ENCODE data around the gene TMEM47. TPM values are rescaled to one million over a fixed set of nuclear protein-coding genes. Genes with fewer than 3 reads are reported as not detected.

The TMEM47 gene
- total RNA-seq, 2 experiments from 2014 or later, result not detected

DNA sequence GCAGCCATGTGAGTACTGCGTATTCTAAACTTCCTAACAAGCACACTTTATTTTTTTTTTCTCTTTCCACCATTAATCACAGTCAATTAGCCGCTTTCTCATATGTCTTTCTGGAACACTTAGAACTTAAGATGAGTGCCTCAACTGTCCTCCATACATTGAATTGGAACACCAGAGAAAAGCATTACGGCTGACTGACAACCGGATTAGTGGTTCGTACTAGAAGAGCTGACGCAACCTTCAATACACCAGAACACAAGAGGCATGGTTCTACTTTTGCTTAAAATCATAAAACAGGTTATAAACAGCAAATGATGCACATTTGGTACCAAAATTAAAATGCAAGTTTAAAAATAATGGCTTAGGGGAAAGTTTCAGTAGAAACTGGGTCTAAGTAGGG lies 3.3 kb downstream of the TMEM47 start:
- H3K79me2 ChIP-seq (ENCODE audit: insufficient read depth, low read depth, low read length), result no peaks in the 10 kb centered on the region
- H3K9me3 ChIP-seq (ENCODE audit: low read length), result no peaks in the 10 kb centered on the region
- H2AFZ ChIP-seq (ENCODE audit: low read length), result no peak overlapping the region
- no peaks in the 10 kb centered on the region for H3K4me1 ChIP-seq (ENCODE audit: insufficient read depth, low read length, poor library complexity, severe bottlenecking)
- TF ChIP-seq EZH2phosphoT487 (IDR thresholded peaks at IDR 0.05; ENCODE audit: borderline replicate concordance, low read depth, low read length), result no peak
- TF ChIP-seq, protein P1, sequence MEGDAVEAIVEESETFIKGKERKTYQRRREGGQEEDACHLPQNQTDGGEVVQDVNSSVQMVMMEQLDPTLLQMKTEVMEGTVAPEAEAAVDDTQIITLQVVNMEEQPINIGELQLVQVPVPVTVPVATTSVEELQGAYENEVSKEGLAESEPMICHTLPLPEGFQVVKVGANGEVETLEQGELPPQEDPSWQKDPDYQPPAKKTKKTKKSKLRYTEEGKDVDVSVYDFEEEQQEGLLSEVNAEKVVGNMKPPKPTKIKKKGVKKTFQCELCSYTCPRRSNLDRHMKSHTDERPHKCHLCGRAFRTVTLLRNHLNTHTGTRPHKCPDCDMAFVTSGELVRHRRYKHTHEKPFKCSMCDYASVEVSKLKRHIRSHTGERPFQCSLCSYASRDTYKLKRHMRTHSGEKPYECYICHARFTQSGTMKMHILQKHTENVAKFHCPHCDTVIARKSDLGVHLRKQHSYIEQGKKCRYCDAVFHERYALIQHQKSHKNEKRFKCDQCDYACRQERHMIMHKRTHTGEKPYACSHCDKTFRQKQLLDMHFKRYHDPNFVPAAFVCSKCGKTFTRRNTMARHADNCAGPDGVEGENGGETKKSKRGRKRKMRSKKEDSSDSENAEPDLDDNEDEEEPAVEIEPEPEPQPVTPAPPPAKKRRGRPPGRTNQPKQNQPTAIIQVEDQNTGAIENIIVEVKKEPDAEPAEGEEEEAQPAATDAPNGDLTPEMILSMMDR (conservative IDR thresholded peaks at IDR 0.05; ENCODE audit: low read length), result no peak
- H3K4me3 ChIP-seq (ENCODE audit: low read depth, low read length, poor library complexity, severe bottlenecking), result no peak overlapping the region
- BruUV-seq (replicated peaks), result no TSS peak
- intact Hi-C loops (cut with micrococcal nuclease; ENCODE audit: unreplicated experiment), result no loop called here
- no peak for DNase-seq (ENCODE audit: low spot score)
- H3K4me2 ChIP-seq (ENCODE audit: low read length), result no peak overlapping the region
- H3K36me3 ChIP-seq (ENCODE audit: insufficient read depth, low read length), result no peaks in the 10 kb centered on the region
- ChIA-PET POLR2A (no interaction called here), CTCF (ENCODE audit: unreplicated experiment) (no interaction called here)
- no peaks in the 10 kb centered on the region for H4K20me1 ChIP-seq (ENCODE audit: insufficient read depth, low read length)
- no peak overlapping the region for H3K27ac ChIP-seq (ENCODE audit: low read depth, low read length, poor library complexity, severe bottlenecking)
- no peaks in the 10 kb centered on the region for H3K9me2 ChIP-seq (ENCODE audit: insufficient read depth, low read length)

DNA sequence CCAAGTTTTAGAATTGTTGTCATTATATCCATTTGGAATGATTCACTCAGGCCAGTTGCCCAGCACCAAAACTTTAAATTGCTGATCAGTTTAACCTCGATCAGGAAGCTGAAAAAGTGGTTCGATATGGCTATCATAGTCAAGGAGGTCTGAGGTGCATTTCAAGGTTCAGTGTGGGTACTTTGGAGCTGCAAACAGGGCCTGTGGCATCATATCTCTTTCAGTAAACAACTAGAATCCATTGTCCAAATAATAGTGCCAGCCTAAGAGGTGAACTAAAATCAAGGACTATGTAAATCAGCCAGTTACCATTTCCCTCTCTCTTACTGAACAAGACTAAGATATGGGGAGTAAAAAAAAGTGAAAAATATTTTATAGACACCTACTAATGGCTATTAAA lies 14.2 kb downstream of the TMEM47 start:
- no peaks in the 10 kb centered on the region for H3K4me1 ChIP-seq (ENCODE audit: insufficient read depth, low read length, poor library complexity, severe bottlenecking)
- POLR2A ChIA-PET, result no interaction called here
- no peak overlapping the region for H3K27ac ChIP-seq (ENCODE audit: low read depth, low read length, poor library complexity, severe bottlenecking)
- H3K4me2 ChIP-seq (ENCODE audit: low read length), result no peak overlapping the region
- H4K20me1 ChIP-seq (ENCODE audit: insufficient read depth, low read length), result no peaks in the 10 kb centered on the region
- H3K9me3 ChIP-seq (ENCODE audit: low read length), result no peaks in the 10 kb centered on the region
- H2AFZ ChIP-seq (ENCODE audit: low read length), result no peak overlapping the region
- no peak overlapping the region for H3K4me3 ChIP-seq (ENCODE audit: low read depth, low read length, poor library complexity, severe bottlenecking)
- DNase-seq (ENCODE audit: low spot score), result no peak
- no peaks in the 10 kb centered on the region for H3K9me2 ChIP-seq (ENCODE audit: insufficient read depth, low read length)
- CTCF ChIA-PET (ENCODE audit: unreplicated experiment), result no interaction called here
- TF ChIP-seq, protein P1 (conservative IDR thresholded peaks at IDR 0.05; ENCODE audit: low read length), result no peak
- no peak for TF ChIP-seq EZH2phosphoT487 (IDR thresholded peaks at IDR 0.05; ENCODE audit: borderline replicate concordance, low read depth, low read length)
- no peaks in the 10 kb centered on the region for H3K79me2 ChIP-seq (ENCODE audit: insufficient read depth, low read depth, low read length)
- intact Hi-C loops (cut with micrococcal nuclease; ENCODE audit: unreplicated experiment), result no loop called here
- no peaks in the 10 kb centered on the region for H3K36me3 ChIP-seq (ENCODE audit: insufficient read depth, low read length)
- no TSS peak for BruUV-seq (replicated peaks)

DNA sequence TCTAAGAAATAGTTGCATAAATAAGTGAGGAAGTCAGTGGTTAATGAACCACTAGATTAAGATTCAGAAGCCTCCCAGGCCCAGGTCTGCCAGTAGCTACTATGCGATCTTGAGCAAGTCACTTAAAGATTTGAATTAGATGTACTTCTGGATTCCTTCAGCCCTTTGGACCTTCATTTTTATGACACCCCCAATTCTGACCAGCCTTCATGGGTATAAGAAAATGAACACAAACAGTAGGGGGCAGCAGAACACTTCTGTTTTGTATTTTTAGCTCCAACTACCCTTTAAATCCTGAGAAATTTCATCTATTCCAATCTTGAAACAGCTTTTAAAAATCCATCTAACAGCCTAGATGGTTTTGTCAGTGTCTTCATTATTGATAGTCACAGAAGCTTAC lies 19.0 kb downstream of the TMEM47 start:
- BruUV-seq (replicated peaks), result no TSS peak
- ChIA-PET CTCF (ENCODE audit: unreplicated experiment) (no interaction called here), POLR2A (no interaction called here)
- Histone ChIP-seq H3K9me3 (ENCODE audit: low read length) (no peaks in the 10 kb centered on the region), H3K9me2 (ENCODE audit: insufficient read depth, low read length) (no peaks in the 10 kb centered on the region), H3K4me2 (ENCODE audit: low read length) (no peak overlapping the region), H3K4me1 (ENCODE audit: insufficient read depth, low read length, poor library complexity, severe bottlenecking) (no peaks in the 10 kb centered on the region), H2AFZ (ENCODE audit: low read length) (no peak overlapping the region), H3K4me3 (ENCODE audit: low read depth, low read length, poor library complexity, severe bottlenecking) (no peak overlapping the region), H3K36me3 (ENCODE audit: insufficient read depth, low read length) (no peaks in the 10 kb centered on the region), H3K27ac (ENCODE audit: low read depth, low read length, poor library complexity, severe bottlenecking) (no peak overlapping the region), H4K20me1 (ENCODE audit: insufficient read depth, low read length) (no peaks in the 10 kb centered on the region), H3K79me2 (ENCODE audit: insufficient read depth, low read depth, low read length) (no peaks in the 10 kb centered on the region)
- peak; percentile 0 for DNase-seq (ENCODE audit: low spot score)
- intact Hi-C loops (cut with micrococcal nuclease; ENCODE audit: unreplicated experiment), result no loop called here
- TF ChIP-seq, protein P1 (conservative IDR thresholded peaks at IDR 0.05; ENCODE audit: low read length), result peak; percentile 66
- TF ChIP-seq EZH2phosphoT487 (IDR thresholded peaks at IDR 0.05; ENCODE audit: borderline replicate concordance, low read depth, low read length), result no peak

Measured in OCI-LY7 (cell line).